Amniotic epithelial cell (primary cell): ENCODE measurements around the gene PKDCC.

Source experiments
- DNase-seq: peaks from one replicate; pipeline ENCODE4 v3.0.0-alpha.2; 2010; ENCODE audit warnings: low read depth

Gene PKDCC

GRCh38 chr2:42107249-42108042 lies 59.6 kb downstream of the PKDCC start:
- no peak for DNase-seq
